ENCODE data around the gene MAGEA1.
"Not testable (repeated sequence)": the region's sequence is repeated elsewhere in the genome, so short reads cannot be mapped to it uniquely, and the experiment has no call there.

Gene MAGEA1, protein sequence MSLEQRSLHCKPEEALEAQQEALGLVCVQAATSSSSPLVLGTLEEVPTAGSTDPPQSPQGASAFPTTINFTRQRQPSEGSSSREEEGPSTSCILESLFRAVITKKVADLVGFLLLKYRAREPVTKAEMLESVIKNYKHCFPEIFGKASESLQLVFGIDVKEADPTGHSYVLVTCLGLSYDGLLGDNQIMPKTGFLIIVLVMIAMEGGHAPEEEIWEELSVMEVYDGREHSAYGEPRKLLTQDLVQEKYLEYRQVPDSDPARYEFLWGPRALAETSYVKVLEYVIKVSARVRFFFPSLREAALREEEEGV

GRCh38 chrX:153179131-153179530, at the start of gene MAGEA1:
Gene MAGEA1 (plus strand): TSS chrX:153179284. CDS start chrX:153182390, 3,106 bp downstream.
- no peak for DNase-seq (ENCODE audit: low read depth in 2 of 2)

DNA sequence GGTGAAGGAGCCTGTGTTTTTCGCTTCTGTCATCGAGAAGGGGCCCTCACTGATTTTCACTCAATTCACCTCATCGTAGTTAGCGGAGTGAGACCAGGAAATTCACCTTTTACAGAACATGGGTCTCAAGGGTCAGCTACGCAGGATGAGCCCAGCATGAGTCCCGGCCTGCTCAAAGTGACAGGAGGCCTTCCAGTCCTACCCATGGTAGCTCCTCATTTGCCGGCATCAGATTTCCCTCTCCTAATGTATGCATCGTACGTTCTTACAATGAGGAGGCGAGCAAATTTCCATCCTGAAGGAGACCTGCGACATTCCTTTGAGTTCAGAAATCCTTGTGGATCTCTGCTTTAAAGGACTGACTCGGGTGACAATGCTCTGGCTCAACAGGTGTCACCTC, 46.2 kb upstream of the MAGEA1 start:
- DNase-seq (ENCODE audit: low read depth in 2 of 2): not testable (repeated sequence)

GRCh38 chrX:153139074-153139473, 40.0 kb upstream of the MAGEA1 start:
- not testable (repeated sequence) for DNase-seq (ENCODE audit: low read depth in 2 of 2)

GRCh38 chrX:153146288-153146687, 32.8 kb upstream of the MAGEA1 start:
- not testable (repeated sequence) for DNase-seq (ENCODE audit: low read depth in 2 of 2)

DNA sequence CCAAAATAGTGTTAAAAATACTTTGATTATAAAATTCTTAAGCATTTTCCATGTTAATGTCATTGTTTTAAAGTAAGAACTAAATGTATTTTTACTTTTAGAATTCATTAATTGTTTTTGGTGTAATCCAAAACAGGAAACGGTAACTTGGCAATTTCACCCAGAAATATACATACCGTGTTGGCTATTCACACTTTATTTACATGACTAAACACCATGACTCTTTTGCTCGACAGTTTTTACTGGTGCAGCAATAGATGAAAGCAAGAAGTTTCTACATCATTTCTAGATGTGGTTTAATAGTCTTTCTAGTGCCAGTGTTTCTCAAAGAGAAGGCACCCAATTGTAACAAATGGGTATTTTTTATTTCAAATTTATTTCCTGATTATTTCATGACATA, 25.6 kb upstream of the MAGEA1 start:
- no peak for DNase-seq (ENCODE audit: low read depth in 2 of 2)

DNA sequence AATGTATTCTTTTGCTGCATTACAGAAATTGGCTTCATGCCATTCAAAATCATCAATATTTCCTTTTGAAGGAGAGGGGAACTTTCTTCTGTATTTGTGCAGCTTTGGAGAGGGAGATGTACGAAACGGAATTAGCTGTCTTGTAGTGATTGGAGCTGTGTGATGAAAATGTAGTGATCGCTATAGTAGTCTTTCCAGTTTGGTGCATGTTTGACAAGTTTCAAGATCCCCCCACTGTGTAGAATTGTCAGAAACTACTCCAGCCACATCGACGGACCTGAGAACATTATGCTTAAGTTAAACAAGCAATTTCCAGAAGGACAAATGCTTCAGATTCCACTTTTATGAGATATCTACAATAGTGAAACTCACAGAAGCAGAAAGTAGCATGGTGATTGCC, 21.6 kb upstream of the MAGEA1 start:
- DNase-seq (ENCODE audit: low read depth in 2 of 2): no peak

GRCh38 chrX:153158319-153158718, 20.8 kb upstream of the MAGEA1 start:
- no peak for DNase-seq (ENCODE audit: low read depth in 2 of 2)

DNA sequence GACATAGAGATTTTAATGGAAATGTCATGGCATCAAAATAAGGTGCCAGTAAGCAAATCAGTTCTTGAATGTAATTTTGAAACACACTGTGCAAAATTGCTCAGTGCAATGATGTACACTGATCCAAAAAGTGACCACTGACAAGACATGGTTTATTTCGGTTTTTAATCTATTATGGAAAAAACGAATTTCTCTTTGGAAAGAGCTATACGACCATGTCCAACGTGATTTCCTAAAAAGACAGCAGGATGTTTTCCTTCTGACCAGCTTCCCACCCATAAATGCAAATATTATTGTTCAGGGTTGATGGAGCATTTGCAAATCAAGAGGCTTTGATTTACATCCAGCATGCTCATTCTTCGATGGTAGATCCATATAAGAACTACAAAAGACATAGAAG, 17.1 kb upstream of the MAGEA1 start:
- DNase-seq (ENCODE audit: low read depth in 2 of 2): no peak

DNA sequence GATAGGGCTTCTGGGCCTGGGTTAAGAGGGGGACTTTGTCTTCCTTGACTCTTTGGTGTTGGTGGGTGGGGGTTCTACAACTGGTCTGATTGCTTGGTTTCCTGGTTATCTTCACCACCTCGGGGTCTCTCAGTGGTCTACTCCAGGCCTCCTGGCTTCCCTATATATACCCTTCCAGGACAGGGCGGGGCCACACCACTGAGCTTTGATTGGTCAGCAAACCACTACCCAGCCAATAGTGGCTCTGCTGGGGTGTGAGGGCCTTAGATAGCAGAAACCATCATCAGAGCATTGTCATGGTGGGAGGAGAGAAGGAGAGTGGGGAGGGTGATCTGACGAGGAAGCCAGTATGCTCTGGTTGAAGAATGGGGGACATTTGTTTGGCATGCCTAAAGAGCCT, 14.4 kb upstream of the MAGEA1 start:
- DNase-seq (ENCODE audit: low read depth in 2 of 2): no peak

DNA sequence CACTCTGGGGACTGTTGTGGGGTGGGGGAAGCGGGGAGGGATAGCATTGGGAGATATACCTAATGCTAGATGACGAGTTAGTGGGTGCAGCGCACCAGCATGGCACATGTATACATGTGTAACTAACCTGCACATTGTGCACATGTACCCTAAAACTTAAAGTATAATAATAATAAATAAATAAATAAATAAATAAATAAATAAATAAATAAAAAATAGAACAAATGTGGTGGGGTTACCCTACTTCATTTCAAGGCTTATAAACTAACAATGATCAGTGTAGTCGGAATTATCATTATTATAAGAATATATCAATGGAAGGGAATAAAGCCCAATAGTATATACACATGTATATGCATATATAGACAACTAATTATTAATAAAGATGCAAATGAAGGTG, 10.7 kb upstream of the MAGEA1 start:
- not testable (repeated sequence) for DNase-seq (ENCODE audit: low read depth in 2 of 2)

DNA sequence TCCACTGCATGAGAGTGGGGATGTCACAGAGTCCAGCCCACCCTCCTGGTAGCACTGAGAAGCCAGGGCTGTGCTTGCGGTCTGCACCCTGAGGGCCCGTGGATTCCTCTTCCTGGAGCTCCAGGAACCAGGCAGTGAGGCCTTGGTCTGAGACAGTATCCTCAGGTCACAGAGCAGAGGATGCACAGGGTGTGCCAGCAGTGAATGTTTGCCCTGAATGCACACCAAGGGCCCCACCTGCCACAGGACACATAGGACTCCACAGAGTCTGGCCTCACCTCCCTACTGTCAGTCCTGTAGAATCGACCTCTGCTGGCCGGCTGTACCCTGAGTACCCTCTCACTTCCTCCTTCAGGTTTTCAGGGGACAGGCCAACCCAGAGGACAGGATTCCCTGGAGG, 2.7 kb downstream of the MAGEA1 start:
- DNase-seq (ENCODE audit: low read depth in 2 of 2): no peak

- no peak for DNase-seq (ENCODE audit: low read depth in 2 of 2)
Measured at GRCh38 chrX:153184787-153185186, 5.7 kb downstream of the MAGEA1 start.

DNA sequence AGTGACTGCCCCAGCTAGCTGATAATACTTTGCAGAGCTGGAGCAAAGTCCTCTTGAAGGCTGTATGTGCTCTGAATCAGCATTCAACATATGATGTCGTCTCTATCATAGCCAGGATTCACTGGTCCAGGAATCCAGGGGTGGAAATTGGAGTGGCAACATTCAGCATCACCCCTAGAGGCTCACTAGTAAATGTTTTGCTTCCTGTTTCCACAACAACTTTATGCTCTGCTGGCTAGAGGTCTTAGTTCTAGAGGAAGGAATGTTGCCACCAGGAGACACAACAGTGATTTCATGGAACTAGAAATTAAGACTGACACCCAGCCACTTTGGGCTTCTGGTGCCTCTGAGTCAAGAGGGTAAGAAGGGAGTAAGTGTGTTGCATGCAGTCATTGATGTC, 11.3 kb downstream of the MAGEA1 start:
- DNase-seq (ENCODE audit: low read depth in 2 of 2): no peak

- DNase-seq (ENCODE audit: low read depth in 2 of 2): no peak
Measured at GRCh38 chrX:153200462-153200861, 21.4 kb downstream of the MAGEA1 start.

DNA sequence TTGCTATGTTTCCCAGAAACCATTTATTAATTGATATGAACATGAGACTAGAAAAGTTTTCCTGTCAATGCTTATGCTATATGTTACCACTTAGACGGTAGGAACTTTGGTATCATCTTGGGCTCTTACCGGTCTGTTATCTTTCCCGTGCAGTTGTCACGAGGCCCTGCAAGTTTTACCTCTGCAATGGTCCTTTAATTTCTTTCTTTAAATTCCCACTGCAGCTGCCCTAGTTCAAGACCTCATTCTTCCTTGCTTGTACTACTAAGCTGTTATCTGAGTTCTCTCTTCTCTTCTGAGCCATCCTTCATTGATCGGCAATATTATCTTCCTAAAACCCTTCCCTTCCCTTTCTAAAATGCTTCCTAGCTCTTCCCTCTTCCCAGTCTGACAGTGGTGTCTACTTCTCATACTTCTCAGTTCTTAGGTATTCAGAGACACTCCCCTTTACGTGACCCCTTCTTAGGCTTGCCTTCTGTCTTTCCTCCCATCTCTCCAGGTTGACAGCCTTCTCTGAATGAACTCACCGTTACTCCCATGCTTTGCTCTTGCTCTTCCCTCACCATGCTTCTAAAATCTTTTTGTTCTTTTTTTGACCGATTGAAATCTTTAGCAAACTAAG, 27.5 kb downstream of the MAGEA1 start:
- no peak for DNase-seq (ENCODE audit: low read depth in 2 of 2)

GRCh38 chrX:153209347-153209746, 30.3 kb downstream of the MAGEA1 start:
- DNase-seq (ENCODE audit: low read depth in 2 of 2): no peak

GRCh38 chrX:153214934-153215333, 35.9 kb downstream of the MAGEA1 start:
- DNase-seq (ENCODE audit: low read depth in 2 of 2): no peak

- DNase-seq (ENCODE audit: low read depth in 2 of 2): no peak
Measured at GRCh38 chrX:153216926-153217325, 37.8 kb downstream of the MAGEA1 start.

DNA sequence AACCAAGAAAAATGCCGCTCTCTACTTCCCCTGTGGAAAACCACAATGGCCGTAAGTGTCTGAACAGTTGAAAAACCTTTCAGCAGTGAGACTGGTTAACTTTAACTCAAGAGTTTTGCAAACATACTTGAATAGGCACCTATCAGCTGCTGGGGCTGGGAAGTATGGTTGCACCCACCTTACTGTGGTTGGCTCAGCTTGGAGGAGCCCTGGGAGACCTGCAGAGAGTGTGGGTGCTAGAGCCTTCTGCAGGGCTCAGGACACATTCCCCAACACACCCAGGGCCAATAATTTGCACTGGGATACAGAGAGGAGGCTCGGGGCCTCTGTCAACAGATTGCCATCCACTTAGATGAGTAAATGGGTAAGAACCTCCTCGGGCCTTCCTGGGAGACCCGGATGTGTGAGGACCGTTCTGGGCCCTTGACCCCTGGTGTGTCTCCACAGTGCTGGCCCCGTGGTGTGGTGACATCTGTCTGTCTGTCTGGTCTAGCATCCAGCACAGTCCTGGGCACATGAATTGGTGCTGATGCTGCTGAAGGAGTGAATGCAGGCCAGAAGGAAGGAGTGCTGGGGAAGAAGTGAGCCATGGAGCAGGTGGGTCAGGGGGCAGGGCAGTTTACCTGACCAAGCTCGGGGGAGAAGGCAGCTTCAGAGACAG, 46.5 kb downstream of the MAGEA1 start:
- DNase-seq (ENCODE audit: low read depth in 2 of 2): no peak

- DNase-seq (ENCODE audit: low read depth in 2 of 2): no peak
Measured at GRCh38 chrX:153226344-153227185, 47.5 kb downstream of the MAGEA1 start.
